NT2/D1 (cell line): ENCODE data around the gene ITGB1.
A peak's percentile ranks its signal among the peaks of the same experiment; 100 is the strongest.
"Not testable (repeated sequence)": the region's sequence is repeated elsewhere in the genome, so short reads cannot be mapped to it uniquely, and the experiment has no call there.

Experiments
- DNase-seq: peaks from one replicate; pipeline ENCODE4 v3.0.0-alpha.2; 2011; ENCODE audit warnings: low read depth, low spot score
- H3K27me3 ChIP-seq: 2 replicates; pipeline ENCODE4 v1.6.0; 2011; ENCODE audit warnings: mild to moderate bottlenecking; ENCODE audit not compliant: insufficient read length, insufficient read depth
- H3K36me3 ChIP-seq: 2 replicates; pipeline ENCODE4 v1.6.1; 2011; ENCODE audit warnings: mild to moderate bottlenecking, low read length, mixed read lengths; ENCODE audit not compliant: insufficient read depth, insufficient read length
- H3K4me1 ChIP-seq: 2 replicates; pipeline ENCODE4 v1.5.1; 2011; ENCODE audit not compliant: insufficient read depth, insufficient read length
- H3K4me3 ChIP-seq: 2 replicates; pipeline ENCODE4 v1.5.1; 2011; ENCODE audit warnings: low read depth; ENCODE audit not compliant: insufficient read length
- H3K9ac ChIP-seq: 2 replicates; pipeline ENCODE4 v1.6.0; 2011; ENCODE audit warnings: low read depth; ENCODE audit not compliant: insufficient read length
- H3K9me3 ChIP-seq: 2 replicates; pipeline ENCODE4 v1.5.1; 2011; ENCODE audit warnings: mild to moderate bottlenecking, low read length; ENCODE audit not compliant: insufficient read depth
- SUZ12 ChIP-seq: IDR thresholded peaks from 2 replicates; pipeline ENCODE4 v1.6.1; 2011; ENCODE audit not compliant: insufficient read length, insufficient read depth; ENCODE audit errors: extremely low read depth
- YY1 ChIP-seq: IDR thresholded peaks from 2 replicates; pipeline ENCODE4 v1.6.1; 2011; ENCODE audit not compliant: insufficient read length, insufficient read depth
- ZNF274 ChIP-seq: IDR thresholded peaks from 2 replicates; pipeline ENCODE4 v1.6.1; 2011; ENCODE audit warnings: mild to moderate bottlenecking, low read depth, low read length

ITGB1 gene

DNA sequence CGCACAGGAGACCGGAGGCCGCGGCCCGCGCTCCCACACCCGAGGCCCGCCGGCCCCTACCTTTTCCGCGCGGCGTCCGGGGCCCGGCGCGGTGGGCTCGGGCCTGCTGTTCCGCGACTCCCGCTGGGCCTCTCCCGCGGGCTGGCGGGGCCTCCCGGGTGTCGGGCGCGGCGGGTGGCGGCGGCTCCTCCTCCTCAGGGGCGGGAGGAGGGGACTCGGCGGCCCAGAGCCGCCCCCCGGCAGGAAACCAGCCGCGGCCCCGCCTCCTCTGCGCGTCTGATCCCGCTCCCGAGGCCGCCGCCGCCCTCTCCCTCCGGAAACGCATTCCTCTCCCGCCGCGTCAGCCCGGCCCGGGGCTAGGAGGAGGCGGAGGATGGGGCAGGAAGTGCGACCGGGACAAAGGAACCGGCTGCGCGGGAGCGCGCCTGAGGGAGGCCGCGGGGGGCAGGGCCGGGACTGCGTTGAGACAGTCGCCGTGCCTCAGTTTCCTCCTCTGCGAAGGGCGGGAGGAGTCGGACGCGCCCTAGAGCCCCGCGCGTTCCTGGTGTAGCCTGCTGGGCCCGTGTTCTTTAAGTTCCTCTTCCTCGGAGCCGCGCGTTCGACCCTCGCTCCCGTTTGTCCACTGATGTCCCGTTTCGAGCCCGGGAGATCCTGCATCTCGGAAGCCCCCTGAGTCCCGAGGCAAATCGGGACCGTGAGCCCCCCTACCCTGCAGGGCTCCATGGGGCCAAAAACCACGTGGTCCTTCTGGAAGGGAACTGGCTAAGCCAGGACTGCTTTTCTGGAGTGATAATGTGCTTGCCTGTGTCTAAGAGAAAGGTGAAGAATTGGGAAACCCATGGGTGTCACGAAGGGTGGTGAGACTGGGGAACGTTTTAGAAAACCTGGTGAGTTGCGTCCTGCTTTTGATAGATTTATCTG lies at the start of gene ITGB1:
Gene ITGB1, minus strand, starts transcription at position 146 of the 921 bp plus-strand sequence. CDS start 22,672 bp downstream, outside the sequence.
- TF ChIP-seq SUZ12 (no peak), ZNF274 (no peak), YY1 (no peak)
- H3K36me3 ChIP-seq = peaks cover 25% of the 10 kb centered on the region
- no peaks in the 10 kb centered on the region for H3K9me3 ChIP-seq
- H3K4me1 ChIP-seq = no peaks in the 10 kb centered on the region
- peak within 1 kb of the TSS; percentile 84 for H3K4me3 ChIP-seq
- DNase-seq = peak; percentile 87
- peak within 1 kb of the TSS; percentile 94 for H3K9ac ChIP-seq
- H3K27me3 ChIP-seq = no peaks in the 10 kb centered on the region

DNA sequence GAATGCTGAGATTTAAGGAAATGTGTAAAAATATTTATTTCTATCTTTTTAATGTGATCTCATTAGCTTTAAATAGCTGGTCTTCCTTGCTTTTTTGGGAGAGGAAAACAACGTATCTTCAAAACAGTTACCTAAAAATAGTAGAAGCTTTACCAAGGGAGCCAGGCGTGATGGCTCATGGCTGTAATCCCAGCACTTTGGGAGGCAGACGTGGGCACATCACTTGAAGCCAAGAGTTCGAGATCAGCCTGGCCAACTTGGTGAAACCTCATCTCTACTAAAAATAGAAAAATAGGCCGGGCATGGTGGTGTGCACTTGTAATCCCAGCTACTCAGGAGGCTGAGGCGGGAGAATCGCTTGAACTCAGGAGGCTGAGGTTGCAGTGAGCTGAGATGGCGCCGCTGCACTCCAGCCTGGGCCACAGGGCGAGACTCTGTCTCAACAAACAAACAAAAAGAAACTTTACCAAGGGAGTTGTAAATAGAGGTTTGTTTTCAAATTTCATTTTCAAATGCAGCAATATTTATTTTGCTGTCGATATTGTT lies 48.4 kb upstream of the ITGB1 start:
- Histone ChIP-seq H3K27me3 (no peaks in the 10 kb centered on the region), H3K36me3 (no peaks in the 10 kb centered on the region), H3K9ac (no peak overlapping the region), H3K4me3 (no peak overlapping the region), H3K9me3 (no peaks in the 10 kb centered on the region), H3K4me1 (no peaks in the 10 kb centered on the region)
- no peak for DNase-seq
- TF ChIP-seq YY1 = no peak

DNA sequence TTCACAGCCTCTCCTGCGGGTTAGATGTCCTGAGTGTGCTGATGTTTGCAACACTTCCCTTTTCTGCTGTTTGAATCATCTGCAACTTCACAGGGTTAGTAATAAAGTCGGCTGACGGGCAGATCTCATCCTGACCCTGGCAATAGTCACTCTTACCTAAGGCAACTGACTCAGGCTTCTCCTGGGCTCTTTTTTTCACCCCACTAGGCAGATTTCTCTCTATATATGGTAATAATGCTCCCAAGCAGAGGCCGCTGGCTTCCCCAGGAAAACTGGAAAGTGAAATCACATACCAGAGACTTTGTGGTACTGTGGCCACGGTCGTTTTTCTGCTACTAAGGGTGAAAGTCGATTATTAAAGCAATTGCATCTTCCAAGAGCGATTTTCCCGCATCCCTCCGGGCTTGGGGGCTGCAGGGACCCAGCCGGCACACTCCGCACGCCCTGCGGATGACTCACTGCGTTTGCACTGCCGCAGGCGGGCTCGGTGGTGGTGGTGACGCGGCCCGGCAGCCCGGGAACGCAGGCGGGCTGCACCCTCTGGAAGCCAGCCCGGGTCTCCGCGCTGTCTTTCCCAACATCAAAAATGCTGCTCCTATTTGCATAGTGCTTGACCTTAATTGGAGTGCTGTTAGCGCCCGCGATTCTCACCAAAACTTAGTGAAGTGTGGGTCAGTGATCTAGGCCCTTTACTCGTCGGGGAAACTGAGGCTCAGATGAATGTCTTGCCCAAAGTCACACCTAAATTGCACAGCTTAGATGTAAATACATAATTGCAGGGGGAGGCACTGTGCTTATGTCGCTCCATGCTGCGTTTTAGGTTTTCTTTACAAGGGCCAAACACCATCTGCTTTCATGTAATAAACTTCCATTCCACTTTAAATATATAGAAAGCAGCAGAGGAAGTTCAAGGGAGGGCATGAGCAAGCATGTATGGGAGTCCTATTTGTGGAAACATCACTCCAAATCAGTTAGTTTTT lies 47.6 kb upstream of the ITGB1 start:
- H3K4me1 ChIP-seq = no peaks in the 10 kb centered on the region
- no peak for TF ChIP-seq YY1
- TF ChIP-seq ZNF274 = no peak
- TF ChIP-seq SUZ12 = no peak
- peak overlapping the region; percentile 27 for H3K4me3 ChIP-seq
- no peaks in the 10 kb centered on the region for H3K9me3 ChIP-seq
- H3K36me3 ChIP-seq = no peaks in the 10 kb centered on the region
- H3K9ac ChIP-seq = peak overlapping the region; percentile 43
- peak; percentile 63 for DNase-seq
- no peaks in the 10 kb centered on the region for H3K27me3 ChIP-seq

DNA sequence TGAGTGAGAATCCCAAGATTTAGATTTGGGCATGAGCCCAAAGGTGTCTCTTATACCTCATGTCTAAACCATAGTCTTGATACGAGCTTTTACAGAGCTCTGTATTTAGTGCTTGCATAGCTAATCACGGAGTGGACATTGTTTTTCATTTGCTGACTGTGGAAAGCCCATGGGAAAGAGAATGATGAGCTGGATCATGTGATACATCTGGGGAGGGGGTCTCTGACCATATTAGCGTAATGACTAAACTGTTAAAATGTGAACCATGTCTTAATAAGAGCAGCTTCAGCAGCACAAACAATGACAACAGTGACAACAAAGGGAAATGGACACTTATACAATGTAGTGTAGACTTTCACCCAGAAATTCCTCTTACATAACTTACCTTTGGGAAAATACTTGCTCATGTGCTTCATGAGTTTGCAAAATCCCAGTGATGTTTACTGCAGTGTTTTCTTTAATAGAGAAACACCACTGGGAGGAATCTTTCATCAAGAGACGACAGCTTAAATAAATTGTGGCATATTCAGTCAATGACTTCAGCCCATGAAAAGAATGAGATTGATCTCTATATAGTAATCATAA lies 44.0 kb upstream of the ITGB1 start:
- H3K9me3 ChIP-seq = no peaks in the 10 kb centered on the region
- DNase-seq = no peak
- no peak for TF ChIP-seq ZNF274
- no peak for TF ChIP-seq YY1
- TF ChIP-seq SUZ12 = no peak
- H3K4me3 ChIP-seq = no peak overlapping the region
- no peak overlapping the region for H3K9ac ChIP-seq
- no peaks in the 10 kb centered on the region for H3K27me3 ChIP-seq
- no peaks in the 10 kb centered on the region for H3K36me3 ChIP-seq
- no peaks in the 10 kb centered on the region for H3K4me1 ChIP-seq

DNA sequence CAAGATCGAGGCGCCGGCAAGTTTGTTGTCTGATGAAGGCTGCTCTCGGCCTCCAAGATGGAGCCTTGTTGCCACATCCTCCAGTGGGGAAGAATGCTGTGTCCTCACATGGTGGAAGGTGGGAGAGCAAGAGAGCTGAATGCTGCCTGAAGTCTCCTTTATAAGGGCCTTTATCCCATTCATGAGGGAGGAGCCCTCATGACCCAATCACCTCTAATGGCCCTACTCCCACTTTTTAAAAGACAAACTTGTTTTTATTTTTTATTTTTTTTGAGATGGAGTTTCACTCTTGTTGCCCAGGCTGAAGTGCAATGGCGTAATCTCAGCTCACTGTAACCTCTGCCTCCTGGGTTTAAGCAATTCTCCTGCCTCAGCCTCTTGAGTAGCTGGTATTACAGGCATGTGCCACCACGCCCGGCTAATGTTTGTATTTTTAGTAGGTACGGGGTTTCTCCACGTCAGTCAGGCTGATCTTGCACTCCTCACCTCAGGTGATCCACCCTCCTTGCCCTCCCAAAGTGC lies 40.1 kb upstream of the ITGB1 start:
- not testable (repeated sequence) for DNase-seq, H3K9me3 ChIP-seq, H3K4me1 ChIP-seq, H3K9ac ChIP-seq, H3K36me3 ChIP-seq, H3K27me3 ChIP-seq, H3K4me3 ChIP-seq

DNA sequence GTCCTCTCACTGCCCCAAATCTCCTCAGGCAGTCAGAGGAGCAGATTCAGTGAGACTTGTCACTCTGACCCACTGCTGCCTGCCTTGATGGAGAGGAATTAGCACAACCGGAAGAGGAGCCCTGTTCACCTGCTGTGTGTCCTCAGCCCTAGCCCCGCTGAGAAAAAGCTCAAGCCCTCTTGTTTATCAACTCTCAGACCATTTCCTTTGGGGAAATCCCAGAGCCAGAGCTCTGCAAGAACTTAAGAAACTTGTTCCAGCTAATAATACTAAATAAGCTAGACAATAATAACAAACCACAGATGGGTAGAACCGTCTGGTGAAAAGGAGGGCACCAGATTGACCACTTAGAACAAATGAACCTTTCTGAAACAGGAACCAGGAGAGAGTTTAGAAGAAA lies 37.7 kb upstream of the ITGB1 start:
- no peak overlapping the region for H3K9ac ChIP-seq

More for the DNA sequence above, 37.7 kb upstream of the ITGB1 start:
- Histone ChIP-seq H3K36me3 (no peaks in the 10 kb centered on the region), H3K27me3 (no peaks in the 10 kb centered on the region), H3K4me1 (no peaks in the 10 kb centered on the region), H3K9me3 (peaks cover 5% of the 10 kb centered on the region; the same call in 1 of the 2 replicates), H3K4me3 (no peak overlapping the region)
- DNase-seq = no peak
- no peak for TF ChIP-seq SUZ12
- TF ChIP-seq YY1 = no peak
- no peak for TF ChIP-seq ZNF274
